Skin of body (tissue), 2 donors: ENCODE measurements around the gene TUBB. TPM values are rescaled to one million over a fixed set of nuclear protein-coding genes. Genes with fewer than 3 reads are reported as not detected.

Experiments
- small RNA-seq: library from RNA; depleted of rRNA; stranded (forward); fragments of <200 nt; gene quantifications from one replicate; pipeline ENCODE3, GENCODE V24; 2014; ENCODE audit warnings: low replicate concordance
- total RNA-seq: library from RNA; depleted of rRNA; stranded (reverse); fragments of >200 nt; gene quantifications from one replicate; pipeline ENCODE4 v1.2.3, GENCODE V29; 2014

The TUBB gene
- total RNA-seq, 1 donor from 2014 or later, result 296 TPM

Small RNA genes lying within 50 kb of the gene (small RNA-seq; reads per million reads assigned to genes)
- not detected for gene RF00019
- gene RN7SL353P, result not detected

Other genes with a start within 250 kb of the TUBB start
- 115 TPM for gene HLA-E, start 230.8 kb upstream of the TUBB start, total RNA-seq
- 35.8 TPM for gene GNL1, start 163.9 kb upstream of the TUBB start, total RNA-seq
- 6.6 TPM for gene PRR3, start 163.1 kb upstream of the TUBB start, total RNA-seq
- 27.4 TPM for gene ABCF1, start 148.9 kb upstream of the TUBB start, total RNA-seq
- 15.2 TPM for gene PPP1R10, start 103.1 kb upstream of the TUBB start, total RNA-seq
- gene MRPS18B, start 102.5 kb upstream of the TUBB start, total RNA-seq, result 41.3 TPM
- 7.8 TPM for gene ATAT1, start 93.5 kb upstream of the TUBB start, total RNA-seq
- gene C6orf136, start 73.2 kb upstream of the TUBB start, total RNA-seq, result 5.2 TPM
- gene DHX16, start 47.3 kb upstream of the TUBB start, total RNA-seq, result 17.9 TPM
- 22.2 TPM for gene PPP1R18, start 33.7 kb upstream of the TUBB start, total RNA-seq
- 3.6 TPM for gene NRM, start 29.4 kb upstream of the TUBB start, total RNA-seq
- 9.3 TPM for gene MDC1, start 3.1 kb upstream of the TUBB start, total RNA-seq
- gene FLOT1, start 22.3 kb downstream of the TUBB start, total RNA-seq, result 32.6 TPM
- gene IER3, start 24.2 kb downstream of the TUBB start, total RNA-seq, result 33.0 TPM
- 59.3 TPM for gene DDR1, start 164.2 kb downstream of the TUBB start, total RNA-seq
- 14.3 TPM for gene GTF2H4, start 187.9 kb downstream of the TUBB start, total RNA-seq
- gene VARS2, start 193.9 kb downstream of the TUBB start, total RNA-seq, result 11.8 TPM
- not detected for gene SFTA2, start 211.8 kb downstream of the TUBB start, total RNA-seq
- gene MUCL3, start 220.6 kb downstream of the TUBB start, total RNA-seq, result not detected